MM.1S (cell line): ENCODE data around the gene OSER1.

Experiments
- DNase-seq: peaks from one replicate; pipeline ENCODE4 v3.0.0-alpha.2; 2015
- H2AFZ ChIP-seq: fragments of 300-600 bp; sonication (generic); 2 replicates; pipeline ENCODE4 v1.6.0; 2016; ENCODE audit warnings: antibody characterized with exemption, low read length
- H3F3A ChIP-seq: fragments of 300-600 bp; sonication (generic); 2 replicates; pipeline ENCODE4 v1.6.1; 2016; ENCODE audit warnings: mild to moderate bottlenecking, antibody characterized with exemption, low read length, moderate library complexity, mixed read lengths; ENCODE audit not compliant: insufficient read depth
- H3K27ac ChIP-seq: fragments of 300-600 bp; sonication (generic); 2 replicates; pipeline ENCODE4 v1.5.1; 2016; ENCODE audit warnings: mild to moderate bottlenecking, low read length
- H3K27me3 ChIP-seq: fragments of 300-600 bp; sonication (generic); replicated peaks from 2 replicates; pipeline ENCODE4 v1.6.0; 2016; ENCODE audit warnings: low read length; ENCODE audit not compliant: insufficient read depth
- H3K36me3 ChIP-seq: fragments of 300-600 bp; sonication (generic); replicated peaks from 2 replicates; pipeline ENCODE4 v1.6.1; 2016; ENCODE audit warnings: mild to moderate bottlenecking, low read length, mixed read lengths; ENCODE audit not compliant: insufficient read depth
- H3K4me1 ChIP-seq: fragments of 300-600 bp; sonication (generic); 2 replicates; pipeline ENCODE4 v1.6.1; 2016; ENCODE audit warnings: low read length, mixed read lengths
- H3K4me2 ChIP-seq: fragments of 300-600 bp; sonication (generic); 2 replicates; pipeline ENCODE4 v1.6.0; 2016; ENCODE audit warnings: low read depth, low read length
- H3K4me3 ChIP-seq: fragments of 300-600 bp; sonication (generic); 2 replicates; pipeline ENCODE4 v1.5.1; 2016; ENCODE audit warnings: low read length, mixed read lengths
- H3K79me2 ChIP-seq: fragments of 300-600 bp; sonication (generic); 2 replicates; pipeline ENCODE4 v1.6.1; 2016; ENCODE audit warnings: mixed run types, low read length, mixed read lengths
- H3K9ac ChIP-seq: fragments of 300-600 bp; sonication (generic); 2 replicates; pipeline ENCODE4 v1.6.1; 2016; ENCODE audit warnings: low read length, mixed read lengths
- H3K9me2 ChIP-seq: fragments of 300-600 bp; sonication (generic); replicated peaks from 2 replicates; pipeline ENCODE4 v1.6.1; 2016; ENCODE audit warnings: mild to moderate bottlenecking, low read length, mixed read lengths; ENCODE audit not compliant: insufficient read depth
- H3K9me3 ChIP-seq: fragments of 300-600 bp; sonication (generic); replicated peaks from 2 replicates; pipeline ENCODE4 v1.6.1; 2016; ENCODE audit warnings: mild to moderate bottlenecking, low read length, mixed read lengths; ENCODE audit not compliant: insufficient read depth
- H4K20me1 ChIP-seq: fragments of 300-600 bp; sonication (generic); 2 replicates; pipeline ENCODE4 v1.6.1; 2016; ENCODE audit warnings: mild to moderate bottlenecking, low read length, moderate library complexity, mixed read lengths; ENCODE audit not compliant: insufficient read depth
- EZH2 ChIP-seq: fragments of 300-600 bp; sonication (generic); optimal IDR thresholded peaks from 2 replicates; pipeline ENCODE3; 2017; ENCODE audit warnings: low read depth, mild to moderate bottlenecking, antibody characterized with exemption, low read length, mixed read lengths
- EZH2phosphoT487 ChIP-seq: fragments of 300-600 bp; sonication (generic); IDR thresholded peaks from 2 replicates; pipeline ENCODE4 v1.6.1; 2018; ENCODE audit warnings: antibody characterized with exemption, low read length
- TF ChIP-seq, protein P1 (sequence below): fragments of 300-600 bp; sonication (generic); IDR thresholded peaks from 2 replicates; pipeline ENCODE4 v1.5.1; 2016; ENCODE audit warnings: antibody characterized with exemption, low read length, mixed read lengths

OSER1 gene

DNA sequence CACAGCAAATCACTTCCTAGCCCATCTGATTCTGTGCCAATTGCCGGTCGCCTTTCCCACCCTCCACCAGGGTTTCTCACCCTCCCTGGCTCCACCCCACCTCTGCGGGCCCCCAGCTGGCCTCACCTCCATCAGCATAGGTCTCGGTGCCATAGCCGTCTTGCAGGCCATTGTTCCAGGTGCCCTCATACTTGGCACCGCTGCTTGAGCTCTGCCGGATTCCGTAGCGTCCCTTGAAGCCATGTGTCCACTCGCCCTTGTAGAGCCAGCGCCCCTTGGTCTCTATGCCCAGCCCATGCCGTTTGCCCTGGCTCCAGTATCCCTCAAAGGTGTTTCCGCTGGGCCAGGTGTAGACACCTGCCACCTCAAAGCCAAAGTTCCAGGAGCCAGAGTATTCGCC, 24.4 kb downstream of the OSER1 start:
- H2AFZ ChIP-seq, result no peak overlapping the region
- no peaks in the 10 kb centered on the region for H3K9me2 ChIP-seq
- TF ChIP-seq EZH2 (no peak), EZH2phosphoT487 (no peak)
- TF ChIP-seq, protein P1, sequence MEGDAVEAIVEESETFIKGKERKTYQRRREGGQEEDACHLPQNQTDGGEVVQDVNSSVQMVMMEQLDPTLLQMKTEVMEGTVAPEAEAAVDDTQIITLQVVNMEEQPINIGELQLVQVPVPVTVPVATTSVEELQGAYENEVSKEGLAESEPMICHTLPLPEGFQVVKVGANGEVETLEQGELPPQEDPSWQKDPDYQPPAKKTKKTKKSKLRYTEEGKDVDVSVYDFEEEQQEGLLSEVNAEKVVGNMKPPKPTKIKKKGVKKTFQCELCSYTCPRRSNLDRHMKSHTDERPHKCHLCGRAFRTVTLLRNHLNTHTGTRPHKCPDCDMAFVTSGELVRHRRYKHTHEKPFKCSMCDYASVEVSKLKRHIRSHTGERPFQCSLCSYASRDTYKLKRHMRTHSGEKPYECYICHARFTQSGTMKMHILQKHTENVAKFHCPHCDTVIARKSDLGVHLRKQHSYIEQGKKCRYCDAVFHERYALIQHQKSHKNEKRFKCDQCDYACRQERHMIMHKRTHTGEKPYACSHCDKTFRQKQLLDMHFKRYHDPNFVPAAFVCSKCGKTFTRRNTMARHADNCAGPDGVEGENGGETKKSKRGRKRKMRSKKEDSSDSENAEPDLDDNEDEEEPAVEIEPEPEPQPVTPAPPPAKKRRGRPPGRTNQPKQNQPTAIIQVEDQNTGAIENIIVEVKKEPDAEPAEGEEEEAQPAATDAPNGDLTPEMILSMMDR, result no peak
- no peaks in the 10 kb centered on the region for H4K20me1 ChIP-seq
- no peaks in the 10 kb centered on the region for H3K36me3 ChIP-seq
- H3K79me2 ChIP-seq, result no peaks in the 10 kb centered on the region
- no peak for DNase-seq
- H3K27ac ChIP-seq, result no peak overlapping the region
- H3K9ac ChIP-seq, result no peak overlapping the region
- H3K9me3 ChIP-seq, result no peaks in the 10 kb centered on the region
- peaks cover 6% of the 10 kb centered on the region; the same call in 1 of the 2 replicates for H3K27me3 ChIP-seq
- H3K4me1 ChIP-seq, result no peaks in the 10 kb centered on the region
- no peaks in the 10 kb centered on the region for H3F3A ChIP-seq
- H3K4me2 ChIP-seq, result no peak overlapping the region
- no peak overlapping the region for H3K4me3 ChIP-seq

DNA sequence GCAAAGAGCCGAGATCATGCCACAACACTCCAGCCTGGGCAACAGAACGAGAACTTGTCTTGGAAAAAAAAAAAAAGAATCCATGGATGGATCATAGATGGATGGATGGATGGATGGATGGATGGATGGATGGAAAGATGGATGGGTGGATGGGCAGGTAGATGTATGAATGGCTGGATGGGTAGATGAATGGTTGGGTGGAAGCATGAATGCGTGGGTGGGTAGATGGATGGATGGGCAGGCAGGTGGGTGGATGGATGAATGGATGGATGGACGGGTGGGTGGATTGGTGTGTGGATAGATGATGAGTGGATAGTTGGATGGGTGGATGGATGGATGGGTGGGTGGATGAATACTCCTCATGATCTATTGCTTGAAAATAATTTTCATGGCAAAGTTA, 25.0 kb downstream of the OSER1 start:
- no peak overlapping the region for H3K9ac ChIP-seq
- H3K4me1 ChIP-seq, result no peaks in the 10 kb centered on the region
- H2AFZ ChIP-seq, result no peak overlapping the region
- H3K79me2 ChIP-seq, result no peaks in the 10 kb centered on the region
- H3K9me2 ChIP-seq, result no peaks in the 10 kb centered on the region
- H3K4me2 ChIP-seq, result no peak overlapping the region
- H3K27me3 ChIP-seq, result peaks cover 6% of the 10 kb centered on the region; the same call in 1 of the 2 replicates
- H3K4me3 ChIP-seq, result no peak overlapping the region
- no peak overlapping the region for H3K27ac ChIP-seq
- H4K20me1 ChIP-seq, result no peaks in the 10 kb centered on the region
- H3K36me3 ChIP-seq, result no peaks in the 10 kb centered on the region
- H3K9me3 ChIP-seq, result no peaks in the 10 kb centered on the region
- no peak for TF ChIP-seq EZH2
- no peak for TF ChIP-seq EZH2phosphoT487
- TF ChIP-seq, protein P1, result no peak
- H3F3A ChIP-seq, result no peaks in the 10 kb centered on the region
- no peak for DNase-seq

- H3K79me2 ChIP-seq, result no peaks in the 10 kb centered on the region
- H3K4me1 ChIP-seq, result no peaks in the 10 kb centered on the region
- peaks cover 6% of the 10 kb centered on the region; the same call in 1 of the 2 replicates for H3K27me3 ChIP-seq
- DNase-seq, result no peak
- H3K27ac ChIP-seq, result no peak overlapping the region
- no peak overlapping the region for H3K4me2 ChIP-seq
- no peaks in the 10 kb centered on the region for H3K9me3 ChIP-seq
- H3K36me3 ChIP-seq, result no peaks in the 10 kb centered on the region
- no peaks in the 10 kb centered on the region for H3K9me2 ChIP-seq
- H3K9ac ChIP-seq, result no peak overlapping the region
- no peaks in the 10 kb centered on the region for H3F3A ChIP-seq
- no peak overlapping the region for H2AFZ ChIP-seq
- no peak for TF ChIP-seq EZH2
- TF ChIP-seq, protein P1, result no peak
- no peak for TF ChIP-seq EZH2phosphoT487
- no peaks in the 10 kb centered on the region for H4K20me1 ChIP-seq
- no peak overlapping the region for H3K4me3 ChIP-seq
Measured at GRCh38 chr20:44183282-44183681, 27.3 kb downstream of the OSER1 start.
